Measurements from ENCODE around the gene PTPRF.

DNA sequence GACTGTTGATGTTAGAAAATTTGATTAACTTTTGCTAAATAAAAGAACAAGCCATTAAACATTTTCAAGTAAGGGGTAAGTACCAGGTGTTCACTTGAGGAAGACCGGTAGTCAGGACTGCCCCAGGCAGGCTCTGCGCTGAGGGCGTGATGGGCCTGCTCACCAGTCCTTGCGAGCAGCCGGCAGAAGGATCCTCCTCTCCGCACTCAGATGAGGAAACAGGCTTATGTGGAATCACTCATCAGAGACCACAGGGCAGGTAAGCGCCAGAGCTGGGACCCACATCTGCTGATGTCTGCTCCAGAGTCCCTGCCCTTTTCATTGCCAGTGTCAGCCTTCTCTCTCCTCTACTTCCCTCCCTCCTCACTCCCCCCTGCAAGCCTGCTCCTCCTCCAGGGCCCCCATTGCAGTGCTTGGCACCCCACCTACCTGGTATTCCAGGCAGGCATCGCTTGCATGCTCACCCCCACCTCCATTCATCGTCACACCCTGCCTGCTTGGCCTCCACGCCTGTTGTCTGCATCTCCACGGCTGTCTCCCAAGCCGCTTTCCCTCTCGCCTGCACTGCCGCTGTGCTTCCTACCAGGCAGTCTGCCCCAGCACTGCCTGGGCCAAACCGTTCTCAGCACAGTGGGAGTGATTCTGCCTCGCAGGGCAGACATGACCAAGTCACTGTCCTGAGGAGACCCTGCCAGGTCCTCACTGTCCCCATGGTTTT, 94.5 kb downstream of the PTPRF start:
- no peak for TF ChIP-seq CTCF (IDR thresholded peaks at IDR 0.05)
- no peak for TF ChIP-seq EZH2 (IDR thresholded peaks at IDR 0.05)
- TF ChIP-seq EZH2phosphoT487 (IDR thresholded peaks at IDR 0.05) = no peak
